Dermis lymphatic vessel endothelial cell (primary cell): ENCODE results near the gene NDUFS3. TPM values are rescaled to one million over a fixed set of nuclear protein-coding genes. Genes with fewer than 3 reads are reported as not detected.

Experiments used
- total RNA-seq: library from RNA; depleted of rRNA; stranded (reverse); fragments of >200 nt; gene quantifications from 2 replicates; pipeline ENCODE4 v1.2.1, GENCODE V29; 2014

The NDUFS3 gene
- total RNA-seq, result 72.7 and 90.9 TPM in 2 replicates

GRCh38 chr11:47578524-47579494 is at the start of gene NDUFS3, which contains the start of gene KBTBD4:
Gene NDUFS3, plus strand, starts transcription at chr11:47579074. Its CDS starts 18 bp downstream, at chr11:47579092.
Gene KBTBD4, minus strand, starts transcription at chr11:47578970. Its CDS starts 19 bp downstream, at chr11:47578951.

GRCh38 chr11:47552566-47553405 is 26.1 kb upstream of the NDUFS3 start, which contains the start of gene CELF1:
Gene CELF1, minus strand, starts transcription at chr11:47553132. Its CDS starts 53,609 bp downstream, at chr11:47499523.

GRCh38 chr11:47565340-47566148 is 13.3 kb upstream of the NDUFS3 start, which contains the start of gene PTPMT1:
Gene PTPMT1, plus strand, starts transcription at chr11:47565599. Its CDS starts 24 bp downstream, at chr11:47565623.

GRCh38 chr11:47586098-47586855 is 7.4 kb downstream of the NDUFS3 start, which contains the start of gene FAM180B:
Gene FAM180B, plus strand, starts transcription at chr11:47586678. Its CDS starts 91 bp downstream, at chr11:47586769.

GRCh38 chr11:47593934-47594855 is 15.3 kb downstream of the NDUFS3 start, which contains the start of gene C1QTNF4:
Gene C1QTNF4, minus strand, starts transcription at chr11:47594411. Its CDS starts 3,601 bp downstream, at chr11:47590810.

Other genes starting within 250 kb of the NDUFS3 start
- not detected in 2 replicates for gene MYBPC3, start 226.4 kb upstream of the NDUFS3 start, total RNA-seq
- 0.17 TPM in 1 of 2 replicates, not detected in the other for gene SPI1, start 200.5 kb upstream of the NDUFS3 start, total RNA-seq
- 29.1 and 51.0 TPM in 2 replicates for gene SLC39A13, start 170.5 kb upstream of the NDUFS3 start, total RNA-seq
- gene PSMC3, start 152.6 kb upstream of the NDUFS3 start, total RNA-seq, result 155 and 160 TPM in 2 replicates
- 0.09 and 0.22 TPM in 2 replicates for gene RAPSN, start 129.9 kb upstream of the NDUFS3 start, total RNA-seq
- gene CELF1, start 25.9 kb upstream of the NDUFS3 start, total RNA-seq, result 77.3 and 97.3 TPM in 2 replicates
- gene PTPMT1, start 13.5 kb upstream of the NDUFS3 start, total RNA-seq, result 61.6 and 77.4 TPM in 2 replicates
- gene KBTBD4, start 104 bp upstream of the NDUFS3 start, total RNA-seq, result 34.2 and 37.9 TPM in 2 replicates
- not detected in 2 replicates for gene FAM180B, start 7.6 kb downstream of the NDUFS3 start, total RNA-seq
- gene C1QTNF4, start 15.3 kb downstream of the NDUFS3 start, total RNA-seq, result 0.17 and 0.76 TPM in 2 replicates
- 66.1 and 90.2 TPM in 2 replicates for gene MTCH2, start 63.5 kb downstream of the NDUFS3 start, total RNA-seq
- 0.09 and 0.11 TPM in 2 replicates for gene AGBL2, start 136.3 kb downstream of the NDUFS3 start, total RNA-seq
- 45.4 and 46.4 TPM in 2 replicates for gene FNBP4, start 188.3 kb downstream of the NDUFS3 start, total RNA-seq